B cell (primary cell): ENCODE measurements around the gene TPRG1L. TPM values are rescaled to one million over a fixed set of nuclear protein-coding genes. Genes with fewer than 3 reads are reported as not detected.

Experiments used
- ATAC-seq: fragments of 200-7000 bp; cut with Tn5 transposase; one replicate; pipeline ENCODE4 v1.10.0; 2021; ENCODE audit warnings: low read depth, mild to moderate bottlenecking, moderate number of reproducible peaks, moderate library complexity
- CTCF ChIA-PET: fragments of 350-600 bp; sonication (Branson Sonifier 250); formaldehyde crosslinking; loops from one replicate; lab custom pipeline; 2021; ENCODE audit warnings: antibody characterized with exemption, inconsistent platforms; lab: Charles Lee
- POLR2A ChIA-PET: fragments of 350-600 bp; sonication (Branson Sonifier 250); formaldehyde crosslinking; loops from one replicate; lab custom pipeline; 2021; ENCODE audit warnings: antibody characterized with exemption; lab: Charles Lee
- DNase-seq: peaks from one replicate; pipeline ENCODE4 v3.0.0; 2013
- H2AFZ ChIP-seq: 2 replicates; pipeline ENCODE4 v1.6.1; 2012; ENCODE audit warnings: mild to moderate bottlenecking, low read depth, low read length; ENCODE audit not compliant: insufficient read depth, poor library complexity, severe bottlenecking
- H3K27ac ChIP-seq, 2 donors: 1 replicate in 1 of 2; 2 replicates in 1 of 2; pipeline ENCODE4 v1.5.1; 2012 to 2013; ENCODE audit warnings: low read length in 2 of 2, mild to moderate bottlenecking in 2 of 2, moderate library complexity in 1 of 2
- H3K27me3 ChIP-seq, 4 experiments: fragments of 200-600 bp in 1 of 4; sonication (generic) in 1 of 4; replicated peaks in 1 of 4; 1 replicate in 2 of 4; 2 replicates in 2 of 4; pipeline versions ENCODE4 v1.6.1 to v1.7.0; 2013 to 2016; ENCODE audit warnings: low read length in 3 of 4, mild to moderate bottlenecking in 2 of 4, mixed read lengths in 1 of 4, moderate library complexity in 1 of 4; ENCODE audit not compliant: insufficient read depth in 4 of 4, control insufficient read depth in 3 of 4; ENCODE audit errors: control extremely low read depth in 1 of 4
- H3K36me3 ChIP-seq, 2 experiments: replicated peaks in 1 of 2; 1 replicate in 1 of 2; 2 replicates in 1 of 2; pipeline versions ENCODE4 v1.6.1 to v1.7.1; 2013; ENCODE audit warnings: low read length in 1 of 2; ENCODE audit not compliant: insufficient read depth in 2 of 2, control insufficient read depth in 1 of 2; ENCODE audit errors: control extremely low read depth in 1 of 2, extremely low read depth in 1 of 2
- H3K4me1 ChIP-seq, 2 donors: fragments of 200-600 bp in 1 of 2; sonication (generic) in 1 of 2; 1 replicate in 1 of 2; 2 replicates in 1 of 2; pipeline versions ENCODE4 v1.5.1 to v1.6.1; 2013 to 2017; ENCODE audit warnings: low read length in 2 of 2; ENCODE audit not compliant: control insufficient read depth in 2 of 2, insufficient read depth in 2 of 2
- H3K4me2 ChIP-seq: replicated peaks from 2 replicates; pipeline ENCODE3; 2012; ENCODE audit warnings: mild to moderate bottlenecking, low read depth, low read length; ENCODE audit not compliant: poor library complexity, severe bottlenecking
- H3K4me3 ChIP-seq, 5 experiments: fragments of 200-600 bp in 1 of 5; sonication (generic) in 1 of 5; 1 replicate in 3 of 5; 2 replicates in 2 of 5; pipeline versions ENCODE4 v1.5.1 to v1.7.0; 2011 to 2016; ENCODE audit warnings: low read length in 4 of 5, mild to moderate bottlenecking in 4 of 5, low read depth in 2 of 5, control low read depth in 1 of 5, moderate library complexity in 1 of 5; ENCODE audit not compliant: insufficient read depth in 1 of 5; ENCODE audit errors: control extremely low read depth in 1 of 5, extremely low read depth in 1 of 5
- H3K79me2 ChIP-seq: fragments of 200-600 bp; sonication (generic); one replicate; pipeline ENCODE4 v1.6.0; 2016; ENCODE audit warnings: low read length; ENCODE audit not compliant: control insufficient read depth, insufficient read depth
- H3K9ac ChIP-seq: fragments of 200-600 bp; sonication (generic); 2 replicates; pipeline ENCODE4 v1.6.1; 2017; ENCODE audit warnings: mild to moderate bottlenecking, low read length, moderate library complexity
- H3K9me3 ChIP-seq, 3 donors: one replicate each; pipeline versions ENCODE4 v1.6.1 to v1.7.1; 2013; ENCODE audit warnings: low read length in 2 of 3; ENCODE audit not compliant: control insufficient read depth in 2 of 3, insufficient read depth in 1 of 3; ENCODE audit errors: control extremely low read depth in 1 of 3
- H4K20me1 ChIP-seq: 2 replicates; pipeline ENCODE4 v1.6.0; 2012; ENCODE audit warnings: mild to moderate bottlenecking, low read length; ENCODE audit not compliant: insufficient read depth, control insufficient read depth, poor library complexity, severe bottlenecking
- H3K27ac Mint-ChIP-seq: one replicate; pipeline ENCODE4 v1.8.0; 2021; ENCODE audit warnings: mixed read lengths
- H3K27me3 Mint-ChIP-seq: one replicate; pipeline ENCODE4 v1.8.0; 2021; ENCODE audit warnings: mixed read lengths
- H3K4me1 Mint-ChIP-seq: one replicate; pipeline ENCODE4 v1.8.0; 2021; ENCODE audit warnings: mixed read lengths
- H3K4me3 Mint-ChIP-seq: one replicate; pipeline ENCODE4 v1.8.0; 2021; ENCODE audit warnings: mixed read lengths
- H3K9me3 Mint-ChIP-seq: one replicate; pipeline ENCODE4 v1.8.0; 2022; ENCODE audit warnings: mixed read lengths; ENCODE audit not compliant: insufficient read depth
- CTCF ChIP-seq: fragments of 200-600 bp; IDR thresholded peaks from one replicate; pipeline ENCODE4 v1.8.0; 2022; ENCODE audit warnings: antibody characterized with exemption, mild to moderate bottlenecking
- EZH2 ChIP-seq: IDR thresholded peaks from 2 replicates; pipeline ENCODE4 v1.6.1; 2012; ENCODE audit warnings: borderline replicate concordance, low read depth, mild to moderate bottlenecking, moderate library complexity, low read length; ENCODE audit not compliant: insufficient read depth, poor library complexity, severe bottlenecking
- WGBS: methylation state at CpG from one replicate; pipeline ENCODE4 v1.1.5; 2013; ENCODE audit warnings: missing lambda C conversion rate; ENCODE audit not compliant: insufficient coverage; 5-methylcytosine and 5-hydroxymethylcytosine counted together
- intact Hi-C: fragments of 100-400 bp; cut with micrococcal nuclease; formaldehyde crosslinking; loops from one replicate; pipeline ENCODE4 v1.10.0; 2022
- polyA plus RNA-seq: library from polyadenylated mRNA; depleted of rRNA; stranded (reverse); fragments of >200 nt; gene quantifications from 2 replicates; pipeline ENCODE4 v1.2.3, GENCODE V29; 2012
- total RNA-seq, 2 donors: library from RNA; stranded (reverse); fragments of 120-200 nt in 1 of 2; gene quantifications; 1 replicate in 1 of 2; 2 replicates in 1 of 2; pipeline versions ENCODE4 v1.2.3 to v1.2.4, GENCODE V29; 2013 to 2022

Gene TPRG1L
- total and polyA plus RNA-seq, 2 donors (not counting 1 experiment from before 2014, with no cell fraction given) = 19.5 to 48.6 TPM

GRCh38 chr1:3669971-3670431, 45.2 kb downstream of the TPRG1L start:
- Histone ChIP-seq H3K79me2 (no peaks in the 10 kb centered on the region), H3K9me3 (peaks cover 0 to 5% (median 0%) of the 10 kb centered on the region in 3 donors), H3K36me3 (no peaks in the 10 kb centered on the region), H3K4me1 (peaks cover 51 to 63% of the 10 kb centered on the region in 2 donors), H2AFZ (no peak overlapping the region), H3K27me3 (peaks cover 0 to 4% (median 0%) of the 10 kb centered on the region in 4 experiments), H3K9ac (no peak overlapping the region), H3K27ac (no peak overlapping the region), H3K4me2 (no peak overlapping the region), H3K4me3 (no peak overlapping the region), H4K20me1 (no peaks in the 10 kb centered on the region)
- Mint-ChIP-seq H3K27me3 (no peaks in the 10 kb centered on the region), H3K9me3 (no peaks in the 10 kb centered on the region), H3K4me3 (no peak overlapping the region), H3K27ac (no peak overlapping the region), H3K4me1 (peaks cover 56% of the 10 kb centered on the region)
- POLR2A ChIA-PET = no interaction called here
- CTCF ChIA-PET = no interaction called here
- TF ChIP-seq EZH2 (no peak), CTCF (no peak)
- intact Hi-C loops = no loop called here
- 92% methylated on average over 9 of the region's 9 CpGs for WGBS
- DNase-seq = no peak
- ATAC-seq = no peak

GRCh38 chr1:3670823-3671265, 46.0 kb downstream of the TPRG1L start:
- H3K27ac Mint-ChIP-seq = no peak overlapping the region
- WGBS = 95% methylated on average over 15 of the region's 15 CpGs
- H2AFZ ChIP-seq = no peak overlapping the region
- H3K9me3 Mint-ChIP-seq = no peaks in the 10 kb centered on the region
- intact Hi-C loops = no loop called here
- H3K4me1 Mint-ChIP-seq = peaks cover 59% of the 10 kb centered on the region
- H3K79me2 ChIP-seq = no peaks in the 10 kb centered on the region
- H3K4me3 ChIP-seq = no peak overlapping the region
- H3K4me3 Mint-ChIP-seq = no peak overlapping the region
- H3K27me3 ChIP-seq = peaks cover 0 to 4% (median 0%) of the 10 kb centered on the region in 4 experiments
- H3K36me3 ChIP-seq = no peaks in the 10 kb centered on the region
- no peaks in the 10 kb centered on the region for H3K27me3 Mint-ChIP-seq
- peaks cover 42 to 59% of the 10 kb centered on the region in 2 donors for H3K4me1 ChIP-seq
- no peak overlapping the region for H3K4me2 ChIP-seq
- H3K27ac ChIP-seq = no peak overlapping the region
- POLR2A ChIA-PET = no interaction called here
- H3K9ac ChIP-seq = no peak overlapping the region
- H4K20me1 ChIP-seq = no peaks in the 10 kb centered on the region
- ATAC-seq (no peak), DNase-seq (no peak)
- peaks cover 0 to 5% (median 0%) of the 10 kb centered on the region in 3 donors for H3K9me3 ChIP-seq
- CTCF ChIA-PET = interaction anchor here (1.4 to 2.5 kb wide), 2 partner anchors 16 to 50 kb away, joined by 6 to 9 read pairs; no protein-coding TSS in a partner anchor
- TF ChIP-seq CTCF (no peak), EZH2 (no peak)
